Activated CD8-positive, alpha-beta memory T cell treated with anti-CD3 and anti-CD28 coated beads for 36 hours (primary cell): ENCODE measurements around the gene PNPLA8. TPM values are rescaled to one million over a fixed set of nuclear protein-coding genes. Genes with fewer than 3 reads are reported as not detected.

Experiments used
- CTCF ChIA-PET: fragments of 350-600 bp; sonication (Branson Sonifier 250); formaldehyde crosslinking; loops from one replicate; lab custom pipeline; 2021; ENCODE audit warnings: antibody characterized with exemption; lab: Charles Lee
- POLR2A ChIA-PET: fragments of 350-600 bp; sonication (Branson Sonifier 250); formaldehyde crosslinking; loops from one replicate; lab custom pipeline; 2021; ENCODE audit warnings: antibody characterized with exemption; lab: Charles Lee
- total RNA-seq, 2 experiments: library from RNA; stranded (reverse); gene quantifications; one replicate each; pipeline ENCODE4 v1.2.3, GENCODE V29; 2021

PNPLA8 gene
- total RNA-seq, 2 experiments from 2014 or later = 16.9 to 17.6 TPM

DNA sequence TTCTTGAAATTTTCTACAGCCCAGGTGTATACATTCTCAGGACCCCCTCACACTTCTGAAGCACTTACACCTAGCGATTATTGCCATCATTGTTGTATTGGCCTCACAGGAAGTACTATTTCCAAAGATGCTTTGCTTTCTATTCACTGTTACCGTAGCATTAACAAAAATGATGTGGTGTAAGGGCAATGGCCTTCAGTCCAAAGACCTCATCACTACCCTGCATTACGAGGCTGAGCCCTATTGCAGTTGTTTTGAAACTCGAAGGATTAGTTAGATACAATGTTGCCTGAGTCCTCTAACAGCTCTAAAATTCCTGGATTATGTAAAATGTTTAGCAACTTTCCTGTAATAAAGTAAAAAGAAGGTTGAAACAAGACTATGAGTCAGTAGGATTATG is 72.6 kb downstream of the PNPLA8 start:
- CTCF ChIA-PET = interaction anchor here (0.9 to 1.2 kb wide), 2 partner anchors 17 to 44 kb away, joined by 3 read pairs; no protein-coding TSS in a partner anchor
- POLR2A ChIA-PET = no interaction called here

DNA sequence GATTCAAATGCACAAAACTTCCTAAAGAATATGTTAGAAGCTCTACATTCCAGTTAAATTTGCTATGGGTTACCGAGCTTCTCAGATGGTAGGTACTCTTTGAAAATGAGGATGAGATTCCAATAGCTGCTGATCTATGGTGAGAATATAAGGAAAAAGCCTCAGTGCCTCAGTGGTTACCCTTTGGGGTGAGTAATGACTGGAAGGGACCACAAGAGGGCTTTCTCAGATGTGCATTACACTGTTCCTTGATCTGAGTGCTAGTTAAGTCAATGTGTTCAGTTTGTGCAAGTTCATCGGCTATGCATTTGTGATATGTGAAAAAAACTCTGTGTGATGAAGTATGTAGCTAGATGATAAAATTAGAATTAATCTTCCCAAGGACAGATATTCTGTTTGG is 73.2 kb downstream of the PNPLA8 start:
- ChIA-PET CTCF (interaction anchor here (0.9 kb wide), 1 partner anchor 18 kb away, joined by 3 read pairs; no protein-coding TSS in a partner anchor), POLR2A (no interaction called here)

DNA sequence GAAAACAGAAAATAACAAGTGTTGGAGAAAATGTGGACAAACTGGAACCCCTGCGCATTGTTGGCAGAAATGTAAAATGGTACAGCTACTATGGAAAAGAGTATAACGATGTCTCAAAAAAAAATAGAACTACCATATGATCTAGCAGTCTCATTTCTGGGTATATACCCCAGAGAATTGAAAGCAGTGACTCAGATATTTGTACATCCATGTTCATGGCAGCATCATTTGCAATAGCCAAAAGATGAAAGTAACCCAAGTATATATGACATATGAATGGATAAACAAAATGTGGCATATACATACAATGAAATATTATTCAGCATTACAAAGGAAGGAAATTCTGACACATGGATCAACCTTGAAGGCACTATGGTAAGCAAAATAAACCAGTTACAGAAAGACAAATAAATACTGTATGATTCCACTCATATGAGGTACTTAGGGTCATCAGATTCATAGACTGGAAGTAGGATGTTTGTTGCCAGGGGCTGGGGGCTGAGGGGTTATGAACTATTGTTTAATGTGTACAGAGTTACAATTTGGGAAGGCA is 74.6 kb downstream of the PNPLA8 start:
- ChIA-PET POLR2A (no interaction called here), CTCF (no interaction called here)

DNA sequence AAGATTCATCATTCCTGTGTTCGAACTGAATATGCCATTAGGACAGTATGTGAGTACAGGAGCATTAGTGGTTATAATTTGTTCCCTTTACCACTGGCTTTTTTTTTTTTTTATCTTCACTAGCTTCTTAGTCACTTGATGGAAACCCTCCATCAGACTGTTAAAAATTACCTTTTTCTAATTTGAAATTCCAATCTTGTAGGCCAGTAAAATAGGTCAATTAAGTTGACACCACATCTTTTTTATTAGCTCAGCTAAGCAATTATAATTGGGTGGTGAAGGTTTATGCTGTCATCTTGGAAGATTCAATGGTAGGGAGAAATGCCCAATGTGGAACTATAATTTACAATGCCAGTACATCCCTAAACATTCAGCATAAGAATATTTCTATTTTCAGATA is 75.8 kb downstream of the PNPLA8 start:
- ChIA-PET POLR2A (no interaction called here), CTCF (no interaction called here)

DNA sequence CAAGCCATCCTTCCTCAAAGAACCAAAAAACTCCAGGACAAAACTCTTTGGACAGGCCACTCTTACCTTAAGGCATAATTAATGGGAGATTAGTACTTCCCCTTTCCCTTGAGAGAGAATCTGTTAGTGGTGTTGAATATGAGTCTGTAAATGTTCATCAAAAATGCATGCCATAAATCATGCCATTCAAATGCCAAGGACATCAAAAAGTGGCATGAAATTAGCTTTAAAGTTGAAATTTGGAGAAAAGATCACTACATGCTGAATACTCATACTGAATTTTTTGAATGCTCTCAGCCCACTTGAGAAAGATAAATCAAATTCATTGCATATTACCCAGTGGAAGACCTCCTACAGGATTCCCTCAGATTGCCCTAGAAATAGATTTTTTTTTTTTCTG is 76.4 kb downstream of the PNPLA8 start:
- ChIA-PET CTCF (no interaction called here), POLR2A (no interaction called here)

DNA sequence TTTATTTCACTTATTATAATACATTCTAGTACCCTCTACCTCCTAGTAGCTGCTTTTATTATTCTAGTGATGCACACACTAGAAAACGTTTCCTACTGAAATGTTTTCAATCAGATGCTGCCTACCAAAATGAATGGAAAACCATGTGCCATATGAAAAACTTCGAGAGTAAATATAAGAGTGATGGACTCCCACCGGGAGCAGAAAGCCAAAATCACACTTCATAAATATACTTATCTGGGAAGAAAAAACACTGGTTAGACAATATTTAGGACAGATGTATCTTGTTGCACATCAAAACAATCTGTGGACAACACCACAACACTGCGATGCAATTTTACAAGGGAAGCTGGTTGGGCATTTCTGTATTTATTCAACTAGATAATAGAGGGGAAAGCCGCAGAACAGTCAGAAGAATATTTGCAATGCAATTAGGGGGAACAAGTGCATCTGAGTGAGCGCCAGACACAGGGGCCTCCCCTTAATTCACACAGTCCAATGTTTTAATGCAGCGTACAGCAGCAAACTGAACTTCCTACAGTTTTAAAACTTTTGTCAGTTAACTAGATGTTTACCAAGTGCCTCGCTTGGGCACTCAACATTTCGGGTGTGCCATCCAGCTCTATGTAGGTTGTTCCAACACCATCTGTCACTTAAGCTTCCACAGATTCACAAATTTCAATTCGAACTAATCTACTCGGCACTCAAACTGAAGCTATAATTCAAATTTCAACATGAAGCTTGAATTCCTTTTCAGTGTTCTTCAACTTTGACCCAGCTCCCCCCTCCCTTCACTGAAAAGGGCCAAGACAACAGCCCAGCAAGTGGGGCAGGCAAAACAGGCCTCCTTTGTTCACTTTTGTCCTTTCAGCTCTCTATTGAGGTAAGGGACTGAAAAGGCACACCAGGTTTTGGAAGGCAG is 77.1 kb downstream of the PNPLA8 start:
- POLR2A ChIA-PET = no interaction called here
- CTCF ChIA-PET = no interaction called here

DNA sequence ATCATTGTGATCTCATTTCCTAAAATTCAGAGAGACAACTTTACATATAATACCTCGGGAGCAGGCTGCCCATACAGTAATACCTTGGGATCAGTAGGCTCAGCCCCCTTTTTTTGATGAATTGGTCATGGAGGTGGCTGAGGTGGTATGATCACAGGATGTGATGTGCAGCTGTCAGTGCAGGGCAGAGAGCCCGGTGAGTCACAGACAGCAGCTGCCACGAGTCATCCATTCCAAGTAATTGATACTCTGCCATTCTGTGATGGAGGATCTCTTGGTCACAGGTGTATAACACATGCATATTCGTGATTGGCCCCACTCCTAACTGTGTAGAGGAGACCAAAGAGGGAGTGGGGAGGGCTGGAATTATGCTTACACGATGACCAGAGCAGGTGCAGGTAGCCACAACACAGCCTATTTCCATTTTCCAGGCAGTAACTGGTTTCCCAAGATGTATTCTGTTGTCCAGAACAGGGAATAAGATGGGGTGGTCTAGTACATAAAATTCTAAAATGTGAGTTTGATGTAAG is 83.8 kb downstream of the PNPLA8 start:
- POLR2A ChIA-PET = no interaction called here
- CTCF ChIA-PET = no interaction called here

DNA sequence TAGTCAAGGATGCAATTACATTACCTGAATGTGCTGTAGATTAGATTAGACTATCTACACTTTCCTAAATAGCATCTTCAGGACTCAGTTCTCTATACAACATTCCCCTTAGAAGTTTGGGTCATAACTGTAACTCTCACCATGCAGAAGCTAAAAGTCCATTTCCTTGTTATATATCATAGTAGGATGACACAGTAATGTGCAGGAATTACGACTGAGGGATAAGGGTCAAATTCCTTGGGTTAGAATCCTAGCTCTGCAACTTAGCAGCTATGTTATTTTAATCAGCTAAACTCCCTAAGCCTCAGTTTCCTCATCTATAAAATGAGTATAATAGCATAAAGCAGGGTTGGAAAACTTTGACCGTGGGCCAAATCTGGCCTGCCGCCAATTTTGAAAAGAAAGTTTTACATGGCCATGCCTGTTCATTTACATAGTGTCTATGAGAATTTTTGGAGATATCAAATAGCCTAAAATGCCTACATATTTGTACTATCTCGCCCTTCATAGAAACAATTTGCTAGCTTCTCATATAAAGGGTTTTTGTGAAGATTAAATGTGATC is 84.5 kb downstream of the PNPLA8 start:
- CTCF ChIA-PET = no interaction called here
- POLR2A ChIA-PET = no interaction called here

DNA sequence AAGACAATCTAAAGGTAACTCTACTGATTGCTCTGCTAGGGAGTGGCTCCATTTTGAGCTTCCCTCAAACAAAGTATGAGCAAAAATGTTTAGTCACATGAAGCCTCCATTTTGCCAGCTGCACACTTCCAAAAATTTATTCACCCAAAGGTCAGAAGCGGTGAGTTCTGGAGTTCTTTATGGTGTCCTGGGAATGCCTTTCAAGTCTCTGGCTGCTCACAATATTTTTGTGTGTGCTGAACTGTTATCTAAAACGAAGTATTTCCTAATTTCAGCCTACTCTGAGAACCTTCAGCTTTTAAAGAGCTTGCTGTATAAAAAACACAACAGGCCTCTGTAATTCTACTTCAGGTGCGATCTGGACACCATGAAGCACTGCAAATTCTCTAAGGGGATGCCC is 85.3 kb downstream of the PNPLA8 start:
- CTCF ChIA-PET = no interaction called here
- POLR2A ChIA-PET = no interaction called here

DNA sequence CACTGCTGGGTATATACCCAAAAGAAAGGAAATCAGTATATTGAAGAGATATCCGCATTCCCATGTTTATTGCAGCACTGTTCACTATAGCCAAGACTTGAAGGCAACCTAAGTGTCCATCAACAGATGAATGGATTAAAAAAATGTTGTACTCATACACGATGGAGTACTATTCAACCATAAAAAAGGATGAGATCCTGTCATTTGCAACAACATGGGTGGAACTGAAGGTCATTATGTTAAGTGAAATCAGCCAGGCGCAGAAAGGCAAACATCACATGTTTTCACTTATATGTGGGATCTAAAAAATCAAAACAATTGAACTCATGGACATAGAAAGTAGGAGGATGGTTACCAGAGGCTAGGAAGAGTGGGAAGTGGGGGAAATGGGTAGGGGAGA is 89.0 kb downstream of the PNPLA8 start:
- ChIA-PET POLR2A (no interaction called here), CTCF (no interaction called here)

DNA sequence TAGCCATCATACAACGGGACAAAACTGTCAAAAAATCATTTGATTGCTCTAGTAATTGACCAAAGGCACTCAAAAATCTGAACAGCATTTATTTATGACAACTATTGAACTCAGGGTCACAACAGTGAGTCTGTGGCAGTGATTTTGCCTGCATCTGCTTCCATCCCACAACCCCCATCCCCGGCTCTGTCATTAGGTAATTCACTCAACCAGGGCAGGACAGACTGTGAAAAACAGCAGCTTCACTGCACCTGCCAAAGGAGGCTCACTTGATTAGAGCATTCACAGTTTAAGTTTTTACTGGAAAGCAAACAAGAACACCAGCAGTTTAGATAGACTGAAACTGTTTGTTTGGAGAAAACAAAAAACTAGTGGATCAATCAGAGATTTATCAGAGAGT is 91.9 kb downstream of the PNPLA8 start:
- POLR2A ChIA-PET = no interaction called here
- CTCF ChIA-PET = no interaction called here

DNA sequence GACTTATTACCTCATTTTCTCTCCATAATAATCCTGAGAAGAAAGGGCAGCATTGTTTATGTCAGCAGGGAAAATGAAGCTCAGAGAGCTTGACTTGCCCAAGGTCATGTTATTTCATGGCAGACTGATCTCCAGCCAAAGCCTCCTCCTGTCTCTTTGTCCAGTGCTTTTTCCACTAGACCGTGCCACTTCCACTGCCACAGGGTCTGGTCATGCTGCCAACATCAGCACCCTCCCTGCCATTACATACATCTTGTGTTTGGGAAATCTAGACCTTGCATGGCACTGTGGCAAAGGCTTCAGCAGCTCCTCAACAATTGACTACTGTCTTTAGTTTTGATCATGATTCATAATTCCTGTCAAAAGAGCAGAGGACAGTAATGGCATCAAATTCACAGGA is 94.8 kb downstream of the PNPLA8 start:
- ChIA-PET POLR2A (no interaction called here), CTCF (interaction anchor here (0.6 kb wide), 1 partner anchor 9 kb away, joined by 3 read pairs; no protein-coding TSS in a partner anchor)

DNA sequence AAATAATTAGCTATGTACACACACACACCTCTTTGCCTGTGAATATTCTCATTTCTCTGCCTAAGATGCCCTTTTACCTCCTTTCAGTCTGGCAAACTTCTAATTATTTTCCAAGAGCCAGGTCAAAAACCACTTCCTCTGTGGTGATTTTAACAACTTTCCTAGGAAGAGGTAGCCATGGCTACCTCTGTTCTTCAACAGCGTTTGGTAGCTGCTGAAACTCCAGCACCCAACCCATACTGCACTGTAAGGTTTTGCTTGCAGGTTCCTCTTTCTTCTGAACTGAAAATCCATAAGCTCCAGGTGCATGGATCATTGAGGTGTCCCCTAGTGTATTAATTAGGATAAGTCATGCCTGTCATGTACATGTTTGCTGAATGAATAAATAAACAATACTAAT is 95.3 kb downstream of the PNPLA8 start:
- CTCF ChIA-PET = no interaction called here
- POLR2A ChIA-PET = no interaction called here

DNA sequence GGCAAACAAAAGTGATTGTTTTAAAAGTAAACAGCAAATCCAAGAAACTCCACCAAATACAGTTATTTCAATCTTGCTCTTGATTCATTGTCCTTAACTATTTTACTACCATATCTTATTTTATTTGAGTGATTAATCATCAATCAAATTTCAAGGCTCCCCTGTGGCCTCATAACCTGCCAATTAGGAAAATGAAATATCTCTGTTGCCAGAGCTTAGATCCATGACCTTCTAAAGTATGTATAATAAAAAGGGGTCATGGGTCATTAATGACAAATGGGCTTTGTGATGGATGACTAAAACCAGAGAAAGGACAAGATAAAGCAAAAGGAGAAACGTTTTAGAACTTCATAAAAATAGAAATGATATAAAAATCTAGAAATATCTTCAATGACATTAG is 98.2 kb downstream of the PNPLA8 start:
- ChIA-PET POLR2A (no interaction called here), CTCF (no interaction called here)

DNA sequence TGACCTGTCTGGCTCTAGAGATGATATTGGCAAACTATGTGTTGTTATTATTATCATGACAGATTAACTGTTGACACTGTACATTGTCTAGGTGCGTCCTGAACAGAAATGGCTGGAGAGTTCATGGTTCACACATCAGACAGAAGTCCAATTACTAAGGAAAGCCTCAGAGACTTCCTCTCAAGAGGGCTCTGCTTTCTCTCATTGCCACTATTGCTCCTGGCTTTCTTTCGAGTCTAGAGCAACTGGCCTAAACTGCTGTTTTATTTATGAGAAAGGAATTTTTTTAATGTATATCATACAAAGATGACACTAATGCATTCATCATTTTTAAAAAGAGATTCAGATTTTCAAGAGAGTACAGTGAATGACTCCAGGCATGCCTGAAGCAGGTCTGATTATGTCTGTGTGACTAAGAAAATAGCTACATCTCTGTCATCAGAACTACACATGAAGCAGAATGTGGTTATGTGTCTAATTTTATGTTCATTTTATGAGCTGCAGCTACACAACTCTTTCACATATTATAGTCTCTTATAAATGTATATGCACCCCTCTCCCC is 100.1 kb downstream of the PNPLA8 start:
- CTCF ChIA-PET = no interaction called here

DNA sequence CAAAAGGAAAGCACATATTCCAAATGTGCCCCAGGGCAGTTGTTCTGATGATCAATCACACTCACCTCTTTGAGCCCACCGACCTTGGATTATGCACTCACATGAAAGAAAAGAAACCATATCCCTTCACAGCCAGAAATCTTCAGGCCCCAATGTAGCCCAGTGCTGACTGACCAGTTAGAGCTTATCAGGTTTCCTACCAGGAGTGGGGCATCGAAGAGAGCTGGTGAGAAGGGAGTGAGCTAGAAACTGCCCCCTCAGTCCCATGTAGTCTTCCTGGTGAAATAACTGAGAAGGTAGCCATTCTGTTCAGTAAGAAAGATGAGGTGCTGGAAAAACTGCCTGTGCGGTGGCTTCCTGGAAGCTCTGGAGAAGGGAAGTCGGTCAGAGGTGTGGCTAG is 101.9 kb downstream of the PNPLA8 start:
- ChIA-PET POLR2A (no interaction called here), CTCF (no interaction called here)

More for the DNA sequence above, 100.1 kb downstream of the PNPLA8 start:
- POLR2A ChIA-PET = no interaction called here

DNA sequence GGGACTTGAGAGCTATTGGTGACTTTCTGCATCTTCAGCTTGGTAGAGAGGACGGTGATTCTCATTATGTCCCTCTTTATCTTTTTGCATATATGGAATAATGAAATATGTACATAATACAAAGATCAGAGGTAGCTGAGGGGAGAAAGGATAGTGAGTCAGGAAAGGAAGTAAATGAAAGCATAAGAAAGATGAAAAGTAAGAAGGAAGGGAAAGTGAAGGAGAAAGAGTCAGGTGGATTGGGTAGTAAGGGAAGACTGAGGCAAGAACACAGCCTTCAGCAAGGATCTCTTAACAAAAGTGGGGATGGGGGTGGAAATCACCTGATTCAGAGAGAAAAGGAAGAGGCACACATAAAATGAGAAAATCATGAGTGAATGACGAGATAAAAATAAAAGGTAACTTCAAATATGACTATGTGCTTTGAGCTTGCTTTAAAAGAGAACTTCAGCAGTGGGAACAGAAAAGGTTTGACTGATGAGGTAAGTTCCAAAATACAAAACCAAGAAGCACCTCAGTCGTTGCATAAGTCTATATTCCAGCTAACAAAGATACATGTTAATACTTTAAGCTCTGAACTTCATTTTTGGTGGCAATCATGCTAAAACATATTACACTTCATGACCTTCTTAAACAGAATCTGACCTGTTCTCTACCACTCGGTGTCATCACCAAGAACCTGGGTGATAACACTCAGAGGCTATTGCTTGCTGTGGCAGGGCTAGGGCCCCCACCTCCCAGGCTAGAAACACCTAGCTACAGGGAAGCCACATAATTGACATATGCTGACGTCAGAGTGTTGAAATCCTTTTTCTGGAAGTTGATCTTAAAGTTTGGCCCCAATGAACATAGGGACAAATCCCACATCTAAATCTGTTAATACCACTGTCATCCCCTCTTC is 102.6 kb downstream of the PNPLA8 start:
- ChIA-PET CTCF (no interaction called here), POLR2A (no interaction called here)

DNA sequence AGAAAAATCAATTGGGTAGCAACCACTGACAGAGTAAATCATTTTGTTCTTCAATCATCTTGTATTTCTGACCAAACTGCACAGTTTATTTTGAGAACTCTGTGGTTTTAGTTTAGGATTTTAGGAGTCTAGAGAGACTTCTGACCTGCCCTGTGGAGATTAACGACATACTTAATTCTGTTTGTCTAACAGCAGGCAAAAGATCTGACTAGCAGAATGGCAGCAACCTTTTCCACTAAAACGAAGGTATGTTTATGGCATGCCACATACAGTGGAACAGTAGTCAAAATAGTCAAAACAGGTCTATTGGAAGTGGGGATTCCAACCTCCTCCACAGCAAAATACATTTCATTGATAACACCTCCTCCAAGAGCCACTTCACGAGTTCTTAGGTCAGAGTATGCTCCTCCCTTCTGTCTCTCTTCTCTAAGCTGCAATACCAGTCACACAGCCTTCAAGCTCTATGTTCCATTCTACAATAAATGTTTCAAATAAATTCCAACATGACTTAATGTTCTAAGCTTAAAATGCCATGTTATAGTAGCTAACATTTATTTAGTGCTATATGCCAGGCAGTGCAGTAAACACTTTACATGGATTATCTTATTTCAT is 104.1 kb downstream of the PNPLA8 start:
- ChIA-PET POLR2A (no interaction called here), CTCF (no interaction called here)
